Effector memory CD4-positive, alpha-beta T cell (primary cell): ENCODE results near the gene CCDC178.

Source experiments
- DNase-seq, 3 donors: peaks; one replicate each; pipeline ENCODE4 v3.0.0-alpha.2; 2020
- H3K27ac ChIP-seq: 2 replicates; pipeline ENCODE4 v1.7.0; 2013; ENCODE audit warnings: mild to moderate bottlenecking, low read length, moderate library complexity; ENCODE audit not compliant: insufficient read depth, poor library complexity, severe bottlenecking
- H3K27me3 ChIP-seq: replicated peaks from 2 replicates; pipeline ENCODE4 v1.7.0; 2013; ENCODE audit warnings: mild to moderate bottlenecking, low read length; ENCODE audit not compliant: insufficient read depth, control insufficient read depth, poor library complexity, severe bottlenecking
- H3K36me3 ChIP-seq: 2 replicates; pipeline ENCODE4 v1.7.0; 2013; ENCODE audit warnings: mild to moderate bottlenecking, low read length, moderate library complexity; ENCODE audit not compliant: control insufficient read depth, insufficient read depth
- H3K4me1 ChIP-seq: 2 replicates; pipeline ENCODE4 v1.7.0; 2013; ENCODE audit warnings: low read length, mild to moderate bottlenecking; ENCODE audit not compliant: control insufficient read depth, insufficient read depth, poor library complexity, severe bottlenecking
- H3K4me3 ChIP-seq: 2 replicates; pipeline ENCODE4 v1.7.0; 2013; ENCODE audit warnings: low read length, low read depth, mild to moderate bottlenecking; ENCODE audit not compliant: insufficient read depth, poor library complexity, severe bottlenecking
- H3K9me3 ChIP-seq: 2 replicates; pipeline ENCODE4 v1.7.0; 2013; ENCODE audit warnings: mild to moderate bottlenecking, low read length, moderate library complexity; ENCODE audit not compliant: control insufficient read depth

The CCDC178 gene

DNA sequence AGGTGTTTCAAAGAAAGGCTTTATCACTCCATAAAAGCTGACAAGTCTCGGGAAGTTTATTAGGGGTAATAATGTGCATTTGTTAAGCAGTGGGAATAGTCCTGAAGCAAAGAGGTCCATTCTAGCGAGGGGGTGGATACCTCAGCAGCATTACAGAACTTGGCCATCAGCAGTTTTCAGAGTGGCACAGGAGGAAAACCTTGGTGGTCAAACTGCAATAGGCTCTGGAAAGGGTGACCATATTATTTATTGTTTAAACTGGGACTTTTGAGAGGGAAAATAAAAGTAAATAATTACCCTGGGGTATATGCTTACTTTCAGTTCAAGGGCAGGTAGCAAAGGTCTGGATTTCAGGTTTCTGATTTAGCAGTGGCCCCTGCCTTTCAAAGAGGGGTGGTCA is 552.2 kb downstream of the CCDC178 start:
- H3K4me1 ChIP-seq, result no peaks in the 10 kb centered on the region
- DNase-seq, result no peak
- no peaks in the 10 kb centered on the region for H3K27me3 ChIP-seq
- H3K36me3 ChIP-seq, result no peaks in the 10 kb centered on the region
- H3K27ac ChIP-seq, result no peak overlapping the region
- H3K9me3 ChIP-seq, result no peaks in the 10 kb centered on the region
- no peak overlapping the region for H3K4me3 ChIP-seq
